HG02884 (cell line): Measurements from ENCODE around the gene GAB3.

ENCODE experiments used
- ATAC-seq: cut with Tn5 transposase; IDR thresholded peaks from one replicate; pipeline ENCODE4 v1.9.1; 2021; ENCODE audit warnings: mild to moderate bottlenecking, moderate library complexity; ENCODE audit not compliant: unreplicated experiment

GAB3 gene, protein sequence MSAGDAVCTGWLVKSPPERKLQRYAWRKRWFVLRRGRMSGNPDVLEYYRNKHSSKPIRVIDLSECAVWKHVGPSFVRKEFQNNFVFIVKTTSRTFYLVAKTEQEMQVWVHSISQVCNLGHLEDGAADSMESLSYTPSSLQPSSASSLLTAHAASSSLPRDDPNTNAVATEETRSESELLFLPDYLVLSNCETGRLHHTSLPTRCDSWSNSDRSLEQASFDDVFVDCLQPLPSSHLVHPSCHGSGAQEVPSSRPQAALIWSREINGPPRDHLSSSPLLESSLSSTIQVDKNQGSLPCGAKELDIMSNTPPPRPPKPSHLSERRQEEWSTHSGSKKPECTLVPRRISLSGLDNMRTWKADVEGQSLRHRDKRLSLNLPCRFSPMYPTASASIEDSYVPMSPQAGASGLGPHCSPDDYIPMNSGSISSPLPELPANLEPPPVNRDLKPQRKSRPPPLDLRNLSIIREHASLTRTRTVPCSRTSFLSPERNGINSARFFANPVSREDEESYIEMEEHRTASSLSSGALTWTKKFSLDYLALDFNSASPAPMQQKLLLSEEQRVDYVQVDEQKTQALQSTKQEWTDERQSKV

DNA sequence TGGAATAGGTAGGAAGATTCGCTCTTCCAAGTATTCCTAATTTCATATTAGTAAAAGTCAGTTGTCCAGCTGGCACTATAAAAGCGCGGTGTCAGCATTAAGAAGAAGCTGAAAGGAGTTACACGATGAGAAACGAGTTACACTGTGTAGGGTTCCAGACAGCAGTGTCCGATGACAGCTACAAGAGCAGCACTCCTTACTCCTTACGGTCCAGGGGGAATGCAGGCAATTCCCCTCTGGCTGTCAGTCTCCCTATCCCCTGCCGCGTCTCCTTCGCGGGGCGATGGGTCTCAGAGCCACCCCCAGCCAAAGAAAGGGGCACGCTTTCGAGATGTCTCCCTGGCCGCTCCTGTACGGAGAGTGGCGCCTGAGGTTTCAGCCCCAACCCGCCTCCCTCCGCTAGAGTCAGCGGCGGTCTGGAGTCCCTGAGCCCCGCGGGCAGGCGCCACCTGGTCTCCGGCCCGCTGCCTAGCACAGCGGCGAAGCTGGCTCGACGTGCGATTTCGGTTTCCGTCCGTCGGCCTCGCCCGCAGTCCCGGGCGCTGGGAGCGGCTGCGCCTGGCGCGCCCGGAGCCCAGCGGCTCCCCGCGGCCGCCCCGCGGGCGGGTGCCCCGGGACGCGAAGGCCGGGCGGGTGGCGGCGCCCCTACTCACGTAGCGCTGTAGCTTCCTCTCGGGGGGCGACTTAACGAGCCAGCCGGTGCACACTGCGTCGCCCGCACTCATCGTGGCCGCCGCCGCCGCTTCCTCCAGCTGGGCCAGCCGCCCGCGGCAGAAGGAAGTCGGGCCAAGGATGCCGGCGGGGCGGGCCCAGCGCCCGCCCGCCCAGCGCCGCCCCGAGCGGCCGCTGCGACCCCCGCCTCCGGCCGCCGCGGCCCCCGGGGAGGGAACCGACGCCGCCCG lies at the start of gene GAB3:
TSS of gene GAB3 (minus strand) at position 777 of the 902 bp plus-strand sequence. CDS start at position 725, 52 bp downstream.
- peak; percentile 57 for ATAC-seq

DNA sequence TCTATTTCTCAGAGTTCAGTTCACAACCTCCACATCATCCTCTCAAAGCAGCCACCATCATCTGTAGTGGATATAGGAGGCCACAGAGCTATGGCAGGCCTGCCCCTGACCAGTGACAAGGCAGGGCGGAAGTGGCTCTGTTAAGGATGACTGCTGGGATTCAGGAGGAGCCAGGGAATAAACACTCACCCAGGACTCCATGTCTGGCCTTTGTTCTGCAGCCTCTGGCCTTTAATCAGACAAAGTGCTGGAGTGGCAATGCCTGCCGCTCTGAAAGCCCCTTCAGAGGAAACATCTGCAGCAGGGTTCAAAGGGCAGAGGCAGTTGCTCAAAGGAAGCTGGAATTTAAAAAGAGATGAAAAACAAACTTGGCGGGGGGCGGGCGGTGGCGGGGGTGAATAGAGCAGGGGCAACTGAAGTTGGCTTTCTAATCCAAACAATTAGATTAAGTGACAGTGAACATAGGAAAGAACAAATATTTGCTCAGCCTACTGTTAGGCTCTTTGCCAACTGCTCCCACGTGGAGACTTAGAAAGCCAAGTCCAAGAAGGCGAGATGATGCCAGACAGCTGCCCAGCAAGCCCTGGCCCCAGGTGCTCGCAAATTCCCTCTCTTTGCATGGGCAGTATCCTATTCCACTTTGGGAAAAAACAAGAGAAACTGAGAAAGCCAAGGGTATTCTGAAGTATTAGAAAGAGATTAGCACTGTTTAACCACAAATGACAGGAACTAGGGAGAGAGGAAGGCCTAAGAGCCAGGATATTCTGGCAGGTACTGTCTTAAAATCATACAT lies 48.9 kb upstream of the GAB3 start:
- no peak for ATAC-seq

DNA sequence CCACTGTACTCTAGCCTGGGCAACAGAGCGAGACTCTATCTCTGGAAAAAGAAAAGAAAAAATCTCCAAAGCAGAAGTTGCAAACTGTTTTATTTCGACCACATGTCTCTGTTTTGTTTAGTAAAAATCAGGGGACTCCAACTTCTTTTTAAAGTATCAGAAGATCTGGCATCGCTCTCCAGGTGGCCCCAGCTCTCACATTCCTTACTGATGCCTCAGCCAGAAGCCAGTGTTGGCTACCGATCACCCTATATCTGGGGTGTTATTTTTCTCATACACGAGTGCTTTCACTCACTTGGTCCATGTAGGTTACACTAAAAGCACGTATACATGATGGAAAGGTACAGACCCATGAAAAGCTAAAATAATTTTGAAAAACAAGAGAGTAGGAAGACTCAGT lies 46.1 kb upstream of the GAB3 start:
- no peak for ATAC-seq

DNA sequence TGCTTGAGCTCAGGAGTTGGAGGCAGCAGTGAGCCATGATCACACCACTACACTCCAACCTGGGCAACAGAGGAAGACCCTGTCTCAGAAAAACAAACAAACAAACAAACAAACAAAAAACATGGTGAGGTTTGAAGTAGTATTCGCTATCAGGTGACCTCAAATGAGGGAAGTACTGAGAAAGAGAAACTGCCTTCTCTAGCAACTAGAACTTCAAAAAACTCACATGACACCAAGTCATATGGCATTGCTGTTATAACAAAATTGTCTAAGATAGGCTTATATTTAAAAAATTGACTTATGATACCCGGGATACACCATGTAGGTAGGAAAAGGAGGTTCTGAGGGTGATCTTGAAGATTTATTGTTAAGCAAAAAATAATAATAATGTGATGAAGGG lies 44.1 kb upstream of the GAB3 start:
- no peak for ATAC-seq

GRCh38 chrX:154793084-154793795 lies 42.4 kb upstream of the GAB3 start:
- ATAC-seq = no peak

DNA sequence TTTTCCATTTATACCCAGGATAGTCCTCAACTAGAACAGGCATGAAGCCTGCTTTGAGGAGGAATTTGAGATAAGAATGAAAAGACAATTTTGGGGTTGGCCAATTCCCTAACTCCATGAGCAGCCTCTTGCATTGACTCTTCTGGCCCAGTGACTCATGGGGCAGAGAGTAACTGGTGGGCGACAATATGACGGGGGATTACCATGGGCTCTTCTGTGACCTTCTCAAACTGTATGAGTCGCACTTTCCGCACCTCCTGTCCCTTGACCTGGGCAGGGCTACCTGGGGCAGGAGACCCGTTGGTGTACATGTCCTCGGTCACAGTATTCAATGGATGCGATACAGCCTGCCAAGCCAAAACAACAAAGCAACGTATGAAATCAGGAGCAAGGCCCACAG lies 41.1 kb upstream of the GAB3 start:
- no peak for ATAC-seq

DNA sequence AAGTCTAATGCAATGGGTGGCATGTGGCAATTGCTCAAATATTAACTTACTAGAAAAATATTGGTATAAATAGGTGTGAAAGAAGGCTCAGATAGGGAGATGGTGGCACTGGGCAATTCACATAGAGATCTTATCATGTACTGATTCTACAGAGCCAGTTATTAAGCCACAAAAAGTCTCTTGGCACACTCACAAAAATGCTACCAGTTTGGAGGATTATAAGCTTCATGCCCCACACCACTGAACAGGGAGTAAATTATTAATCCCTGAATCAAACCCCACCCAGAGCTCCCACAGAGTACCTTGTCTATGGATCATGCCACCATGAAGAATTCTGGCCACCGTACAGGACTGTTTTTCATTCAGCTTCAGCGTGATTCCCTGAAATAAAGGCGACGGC lies 40.6 kb upstream of the GAB3 start:
- no peak for ATAC-seq

DNA sequence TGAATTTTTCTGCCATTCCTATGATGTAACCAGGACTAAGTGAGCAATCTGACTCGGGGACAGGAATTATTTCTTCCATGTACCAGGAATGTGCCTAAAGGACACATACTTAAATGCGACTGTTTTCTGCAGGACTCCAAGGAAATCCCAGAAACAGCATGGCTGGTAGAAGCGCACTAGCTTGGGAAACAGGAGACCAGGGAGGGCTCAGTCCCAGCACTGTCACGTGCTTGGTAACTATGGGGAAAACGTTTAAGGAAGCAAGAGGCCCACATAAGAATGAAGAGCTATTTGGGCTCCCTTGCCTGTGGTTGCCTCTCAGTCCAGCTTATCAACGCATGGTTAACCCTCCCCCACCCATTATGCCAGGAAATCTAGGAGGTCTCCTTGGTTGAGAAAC lies 34.8 kb upstream of the GAB3 start:
- no peak for ATAC-seq

- no peak for ATAC-seq
Measured at GRCh38 chrX:154784149-154784995, 33.5 kb upstream of the GAB3 start.

DNA sequence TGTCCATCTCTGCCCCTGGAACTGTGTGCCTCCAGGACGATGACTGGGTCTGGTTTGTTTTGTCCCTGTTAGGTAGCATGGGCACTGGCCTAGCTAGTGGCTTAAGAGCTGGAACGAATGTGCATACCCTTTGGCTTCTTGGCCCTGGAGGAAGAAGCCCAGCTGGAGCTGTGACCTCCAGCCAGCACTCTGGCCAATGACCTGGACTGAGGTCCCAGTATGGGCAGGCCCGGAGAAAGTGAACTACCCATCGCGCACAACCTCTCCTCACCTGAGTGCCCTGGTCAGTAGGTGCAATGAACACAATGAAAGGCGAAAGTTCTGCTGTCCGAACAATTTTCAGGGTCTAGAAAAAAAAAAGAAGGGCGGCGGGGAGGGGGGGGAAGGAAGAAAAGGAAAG lies 30.1 kb upstream of the GAB3 start:
- no peak for ATAC-seq

GRCh38 chrX:154779261-154779660 lies 28.4 kb upstream of the GAB3 start:
- ATAC-seq = no peak

GRCh38 chrX:154776753-154777152 lies 25.9 kb upstream of the GAB3 start:
- no peak for ATAC-seq

DNA sequence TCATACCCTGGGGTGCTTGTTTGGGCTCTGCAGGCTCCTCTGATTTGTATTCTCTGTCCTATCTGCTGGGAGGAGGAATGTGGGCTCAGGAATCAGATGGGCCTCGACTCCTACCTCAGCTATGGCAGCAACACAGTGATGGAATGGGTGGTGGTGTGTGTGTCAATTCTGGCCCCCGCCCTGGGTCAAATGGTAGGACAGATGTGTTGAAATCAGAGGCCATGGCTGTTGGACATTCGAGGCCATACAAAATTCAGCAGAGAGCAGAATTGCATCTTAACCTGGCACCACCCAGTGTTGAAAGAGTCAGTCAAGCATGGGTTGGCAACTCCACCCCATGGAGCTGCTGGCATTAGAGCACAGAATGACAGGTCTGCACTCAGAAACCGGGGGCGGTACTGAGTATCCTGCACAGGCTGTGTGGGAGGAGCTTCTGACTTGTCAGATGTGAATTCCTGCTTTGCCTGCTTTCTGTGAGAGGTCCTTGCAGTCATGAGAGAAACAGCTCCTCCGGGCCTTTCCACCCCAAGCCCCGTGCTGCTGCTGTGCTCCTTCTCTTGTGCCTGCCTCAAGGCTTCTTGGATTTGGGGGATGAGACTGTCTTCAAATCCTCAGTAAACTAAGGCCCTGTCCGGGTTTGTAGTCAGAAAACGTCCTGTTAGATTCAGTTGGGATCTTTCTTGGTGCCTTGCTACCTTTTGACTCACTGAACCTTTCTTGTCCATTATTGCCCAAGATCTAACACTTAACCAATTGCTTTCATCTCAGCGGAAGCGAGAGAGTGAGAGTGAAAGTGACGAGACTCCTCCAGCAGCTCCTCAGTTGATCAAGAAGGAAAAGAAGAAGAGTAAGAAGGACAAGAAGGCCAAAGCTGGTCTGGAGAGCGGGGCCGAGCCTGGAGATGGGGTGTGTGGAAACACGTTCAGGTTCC lies 24.8 kb upstream of the GAB3 start:
- ATAC-seq = no peak

DNA sequence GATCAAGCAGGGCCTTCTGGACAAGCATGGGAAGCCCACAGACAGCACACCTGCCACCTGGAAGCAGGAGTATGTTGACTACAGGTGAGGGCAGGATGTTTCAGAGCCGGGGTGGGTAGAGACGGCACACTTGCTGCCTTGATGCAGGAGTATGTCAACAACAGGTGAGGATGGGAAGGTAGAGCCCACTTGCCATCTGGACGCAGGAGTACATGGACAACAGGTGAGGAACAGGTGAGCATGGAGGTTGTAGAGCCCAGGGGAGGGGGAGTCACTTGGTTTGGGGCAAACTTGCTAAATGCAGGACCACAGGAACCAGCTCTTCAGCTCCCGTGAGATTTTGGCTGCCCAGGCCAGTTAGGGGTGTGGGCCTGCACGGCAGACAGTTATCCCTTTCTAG lies 23.7 kb upstream of the GAB3 start:
- ATAC-seq = no peak

- peak; percentile 85 for ATAC-seq
Measured at GRCh38 chrX:154762537-154763296, 11.8 kb upstream of the GAB3 start, which contains the start of gene DKC1. Gene DKC1, plus strand, starts transcription at chrX:154762864. Its CDS starts 102 bp downstream, at chrX:154762966.

DNA sequence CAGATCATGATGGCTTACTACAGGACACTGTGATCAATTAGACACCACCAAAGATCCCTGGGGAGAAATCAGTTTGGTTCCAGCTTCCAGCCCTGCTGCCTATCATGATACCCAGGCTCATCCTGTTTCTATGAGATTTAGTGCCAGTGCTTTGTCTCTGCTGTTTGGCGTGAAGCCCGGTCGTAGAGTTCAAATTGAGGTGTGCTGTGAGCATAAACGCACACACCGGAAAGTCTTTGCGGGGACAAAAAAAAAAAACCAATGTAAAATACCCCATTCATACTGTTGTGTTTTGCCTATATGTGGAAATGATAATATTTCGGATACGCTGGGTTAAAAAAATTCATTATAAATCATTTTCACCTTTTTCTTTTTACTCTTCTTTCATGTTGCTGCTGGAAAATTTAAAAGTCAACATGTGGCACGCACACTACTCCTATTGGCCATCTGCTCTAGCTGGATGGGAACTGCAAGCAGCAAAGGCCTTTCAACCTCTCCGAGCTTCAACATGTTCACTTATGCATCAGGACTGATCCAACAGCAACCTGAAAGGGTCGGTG lies 11.2 kb upstream of the GAB3 start:
- ATAC-seq = no peak

GRCh38 chrX:154758696-154759095 lies 7.8 kb upstream of the GAB3 start:
- ATAC-seq = no peak
